HEK293 (cell line): ENCODE results near the gene TAS2R38.
"Not testable (repeated sequence)": the region's sequence is repeated elsewhere in the genome, so short reads cannot be mapped to it uniquely, and the experiment has no call there.

Source experiments
- ZNF530 ChIP-seq: fragments of 450-650 bp; formaldehyde crosslinking; IDR thresholded peaks from 2 replicates; pipeline ENCODE4 v1.5.1; 2016; ENCODE audit warnings: low read depth, missing biosample characterization, missing genetic modification characterization
- ZNF660 ChIP-seq: fragments of 450-650 bp; IDR thresholded peaks from 2 replicates; pipeline ENCODE4 v1.5.1; 2018; ENCODE audit warnings: missing biosample characterization, mild to moderate bottlenecking, missing genetic modification characterization
- TF ChIP-seq, protein P1 (sequence below): fragments of 450-650 bp; formaldehyde crosslinking; IDR thresholded peaks from 2 replicates; pipeline ENCODE4 v1.5.1; 2016; ENCODE audit warnings: missing biosample characterization, missing genetic modification characterization, low read depth
- TF ChIP-seq, protein P2 (sequence below): fragments of 450-650 bp; formaldehyde crosslinking; IDR thresholded peaks from 2 replicates; pipeline ENCODE4 v1.5.1; 2016; ENCODE audit warnings: missing biosample characterization, missing genetic modification characterization

DNA sequence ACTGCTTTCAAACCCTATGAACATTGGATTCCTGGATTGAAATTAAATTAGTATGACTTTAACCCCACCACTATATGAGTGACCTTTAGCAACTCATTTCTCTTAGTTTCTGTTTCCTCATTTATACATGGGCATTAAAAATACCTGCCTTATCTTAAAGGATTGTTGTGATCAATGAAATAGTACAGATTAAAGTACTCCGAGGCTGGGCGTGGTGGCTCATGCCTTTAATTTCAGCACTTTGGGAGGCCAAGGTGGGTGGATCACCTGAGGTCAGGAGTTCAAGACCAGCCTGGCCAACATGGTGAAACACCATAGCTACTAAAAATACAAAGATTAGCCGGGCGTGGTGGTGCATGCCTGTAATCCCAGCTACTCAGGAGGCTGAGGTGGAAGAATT lies 14.2 kb upstream of the TAS2R38 start:
- TF ChIP-seq, protein P1, sequence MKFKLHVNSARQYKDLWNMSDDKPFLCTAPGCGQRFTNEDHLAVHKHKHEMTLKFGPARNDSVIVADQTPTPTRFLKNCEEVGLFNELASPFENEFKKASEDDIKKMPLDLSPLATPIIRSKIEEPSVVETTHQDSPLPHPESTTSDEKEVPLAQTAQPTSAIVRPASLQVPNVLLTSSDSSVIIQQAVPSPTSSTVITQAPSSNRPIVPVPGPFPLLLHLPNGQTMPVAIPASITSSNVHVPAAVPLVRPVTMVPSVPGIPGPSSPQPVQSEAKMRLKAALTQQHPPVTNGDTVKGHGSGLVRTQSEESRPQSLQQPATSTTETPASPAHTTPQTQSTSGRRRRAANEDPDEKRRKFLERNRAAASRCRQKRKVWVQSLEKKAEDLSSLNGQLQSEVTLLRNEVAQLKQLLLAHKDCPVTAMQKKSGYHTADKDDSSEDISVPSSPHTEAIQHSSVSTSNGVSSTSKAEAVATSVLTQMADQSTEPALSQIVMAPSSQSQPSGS = not testable (repeated sequence)
- TF ChIP-seq ZNF660, ZNF530 (tag by site-specific recombination): not testable (repeated sequence)
- TF ChIP-seq, protein P2, sequence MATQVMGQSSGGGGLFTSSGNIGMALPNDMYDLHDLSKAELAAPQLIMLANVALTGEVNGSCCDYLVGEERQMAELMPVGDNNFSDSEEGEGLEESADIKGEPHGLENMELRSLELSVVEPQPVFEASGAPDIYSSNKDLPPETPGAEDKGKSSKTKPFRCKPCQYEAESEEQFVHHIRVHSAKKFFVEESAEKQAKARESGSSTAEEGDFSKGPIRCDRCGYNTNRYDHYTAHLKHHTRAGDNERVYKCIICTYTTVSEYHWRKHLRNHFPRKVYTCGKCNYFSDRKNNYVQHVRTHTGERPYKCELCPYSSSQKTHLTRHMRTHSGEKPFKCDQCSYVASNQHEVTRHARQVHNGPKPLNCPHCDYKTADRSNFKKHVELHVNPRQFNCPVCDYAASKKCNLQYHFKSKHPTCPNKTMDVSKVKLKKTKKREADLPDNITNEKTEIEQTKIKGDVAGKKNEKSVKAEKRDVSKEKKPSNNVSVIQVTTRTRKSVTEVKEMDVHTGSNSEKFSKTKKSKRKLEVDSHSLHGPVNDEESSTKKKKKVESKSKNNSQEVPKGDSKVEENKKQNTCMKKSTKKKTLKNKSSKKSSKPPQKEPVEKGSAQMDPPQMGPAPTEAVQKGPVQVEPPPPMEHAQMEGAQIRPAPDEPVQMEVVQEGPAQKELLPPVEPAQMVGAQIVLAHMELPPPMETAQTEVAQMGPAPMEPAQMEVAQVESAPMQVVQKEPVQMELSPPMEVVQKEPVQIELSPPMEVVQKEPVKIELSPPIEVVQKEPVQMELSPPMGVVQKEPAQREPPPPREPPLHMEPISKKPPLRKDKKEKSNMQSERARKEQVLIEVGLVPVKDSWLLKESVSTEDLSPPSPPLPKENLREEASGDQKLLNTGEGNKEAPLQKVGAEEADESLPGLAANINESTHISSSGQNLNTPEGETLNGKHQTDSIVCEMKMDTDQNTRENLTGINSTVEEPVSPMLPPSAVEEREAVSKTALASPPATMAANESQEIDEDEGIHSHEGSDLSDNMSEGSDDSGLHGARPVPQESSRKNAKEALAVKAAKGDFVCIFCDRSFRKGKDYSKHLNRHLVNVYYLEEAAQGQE = not testable (repeated sequence)
